HepG2 (cell line): Measurements from ENCODE around the gene ALDH1A2.

Experiments
- ARHGAP35 ChIP-seq: sonication (generic); formaldehyde crosslinking; IDR thresholded peaks from 2 replicates; pipeline ENCODE4 v1.9.0; 2022; ENCODE audit warnings: mild to moderate bottlenecking, inconsistent platforms, moderate library complexity, missing genetic modification reagents, borderline replicate concordance
- POLR2A ChIP-seq, 2 experiments: IDR thresholded peaks; 2 replicates each; pipeline ENCODE4 v1.6.1; 2011; ENCODE audit warnings: low read depth in 2 of 2, low read length in 2 of 2, mild to moderate bottlenecking in 1 of 2, moderate library complexity in 1 of 2; ENCODE audit not compliant: insufficient read depth in 1 of 2
- RFX5 ChIP-seq: IDR thresholded peaks from 2 replicates; pipeline ENCODE4 v1.6.1; 2011; ENCODE audit warnings: low read depth, low read length, improper control_type of control experiment
- U2AF1 ChIP-seq: fragments of 200-400 bp; formaldehyde crosslinking; optimal IDR thresholded peaks from 2 replicates; pipeline ENCODE3; 2017; ENCODE audit warnings: mild to moderate bottlenecking, low read depth, low read length
- ZMYM3 ChIP-seq: sonication (generic); formaldehyde crosslinking; IDR thresholded peaks from 2 replicates; pipeline ENCODE4 v1.5.1; 2020; ENCODE audit warnings: mild to moderate bottlenecking, missing genetic modification reagents
- ZNF335 ChIP-seq: sonication (generic); formaldehyde crosslinking; IDR thresholded peaks from 2 replicates; pipeline ENCODE4 v1.4.0; 2020; ENCODE audit warnings: missing genetic modification reagents
- TF ChIP-seq, protein P1 (sequence below): sonication (generic); formaldehyde crosslinking; IDR thresholded peaks from 2 replicates; pipeline ENCODE4 v1.5.0; 2020; ENCODE audit warnings: mild to moderate bottlenecking, missing genetic modification reagents
- TF ChIP-seq, protein P2 (sequence below), 2 experiments: sonication (generic) in 1 of 2; formaldehyde crosslinking in 1 of 2; IDR thresholded peaks; 2 replicates each; pipeline versions ENCODE4 v1.5.1 to v1.6.1; 2011 to 2020; ENCODE audit warnings: borderline replicate concordance in 1 of 2, low read depth in 1 of 2, low read length in 1 of 2, mild to moderate bottlenecking in 1 of 2, missing genetic modification reagents in 1 of 2, moderate library complexity in 1 of 2
- TF ChIP-seq, protein P3 (sequence below): sonication (generic); formaldehyde crosslinking; IDR thresholded peaks from 2 replicates; pipeline ENCODE4 v1.4.0; 2020; ENCODE audit warnings: missing genetic modification reagents, mild to moderate bottlenecking, borderline replicate concordance
- TF ChIP-seq, protein P4 (sequence below): sonication (generic); formaldehyde crosslinking; IDR thresholded peaks from 2 replicates; pipeline ENCODE4 v1.8.0; 2022; ENCODE audit warnings: mild to moderate bottlenecking, missing genetic modification reagents; ENCODE audit not compliant: insufficient replicate concordance
- TF ChIP-seq, protein P5 (sequence below): sonication (generic); formaldehyde crosslinking; IDR thresholded peaks from 2 replicates; pipeline ENCODE4 v1.5.0; 2020; ENCODE audit warnings: mild to moderate bottlenecking, missing genetic modification reagents, moderate library complexity

DNA sequence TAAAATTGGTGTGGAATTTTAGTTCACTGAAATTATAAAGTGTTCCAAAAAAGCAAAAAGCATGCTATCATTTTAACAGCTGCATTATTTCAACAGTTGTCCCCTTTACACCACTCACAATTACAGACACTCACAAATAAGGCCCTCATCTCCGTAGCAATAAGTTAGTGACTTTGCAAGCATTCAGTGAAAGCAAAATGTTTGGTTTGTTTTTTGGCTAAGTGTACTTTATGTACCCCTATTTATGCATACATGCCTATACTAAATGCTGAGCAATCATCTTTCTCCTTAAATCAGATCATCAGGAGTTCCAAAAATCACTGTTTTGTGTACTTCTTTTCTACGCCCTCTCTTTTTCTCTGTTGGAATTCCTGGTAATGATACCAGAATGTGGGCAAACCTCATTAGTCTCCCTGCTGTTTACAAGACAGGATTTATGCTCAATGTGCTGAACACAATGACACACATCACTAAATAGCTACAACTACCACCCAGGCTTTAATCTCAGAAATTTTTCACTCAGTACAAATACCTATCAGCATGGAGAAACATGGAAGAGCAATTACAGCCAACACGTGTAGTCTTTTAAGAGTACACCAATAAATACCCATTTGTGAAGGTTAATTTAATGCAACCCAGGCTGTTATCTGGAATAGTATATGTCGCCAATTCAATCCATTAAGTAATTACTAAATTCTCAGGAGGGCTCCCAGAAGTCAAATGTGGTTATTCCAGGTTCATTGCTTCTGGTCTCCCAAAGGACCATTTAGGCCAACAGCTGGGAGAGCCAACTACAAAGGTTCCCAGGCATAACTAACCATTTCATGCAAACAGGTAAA lies 12.0 kb downstream of the ALDH1A2 start:
- TF ChIP-seq, protein P1, sequence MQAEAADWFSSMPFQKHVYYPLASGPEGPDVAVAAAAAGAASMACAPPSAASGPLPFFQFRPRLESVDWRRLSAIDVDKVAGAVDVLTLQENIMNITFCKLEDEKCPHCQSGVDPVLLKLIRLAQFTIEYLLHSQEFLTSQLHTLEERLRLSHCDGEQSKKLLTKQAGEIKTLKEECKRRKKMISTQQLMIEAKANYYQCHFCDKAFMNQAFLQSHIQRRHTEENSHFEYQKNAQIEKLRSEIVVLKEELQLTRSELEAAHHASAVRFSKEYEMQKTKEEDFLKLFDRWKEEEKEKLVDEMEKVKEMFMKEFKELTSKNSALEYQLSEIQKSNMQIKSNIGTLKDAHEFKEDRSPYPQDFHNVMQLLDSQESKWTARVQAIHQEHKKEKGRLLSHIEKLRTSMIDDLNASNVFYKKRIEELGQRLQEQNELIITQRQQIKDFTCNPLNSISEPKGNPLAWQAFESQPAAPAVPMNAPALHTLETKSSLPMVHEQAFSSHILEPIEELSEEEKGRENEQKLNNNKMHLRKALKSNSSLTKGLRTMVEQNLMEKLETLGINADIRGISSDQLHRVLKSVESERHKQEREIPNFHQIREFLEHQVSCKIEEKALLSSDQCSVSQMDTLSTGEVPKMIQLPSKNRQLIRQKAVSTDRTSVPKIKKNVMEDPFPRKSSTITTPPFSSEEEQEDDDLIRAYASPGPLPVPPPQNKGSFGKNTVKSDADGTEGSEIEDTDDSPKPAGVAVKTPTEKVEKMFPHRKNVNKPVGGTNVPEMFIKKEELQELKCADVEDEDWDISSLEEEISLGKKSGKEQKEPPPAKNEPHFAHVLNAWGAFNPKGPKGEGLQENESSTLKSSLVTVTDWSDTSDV (CRISPR knock-in tag) = no peak
- no peak for TF ChIP-seq RFX5
- TF ChIP-seq POLR2A (IDR thresholded peaks at IDR 0.05; ENCODE audit: insufficient read depth in 1 of 2, low read depth in 2 of 2, low read length in 2 of 2) = no peak
- TF ChIP-seq, protein P2, sequence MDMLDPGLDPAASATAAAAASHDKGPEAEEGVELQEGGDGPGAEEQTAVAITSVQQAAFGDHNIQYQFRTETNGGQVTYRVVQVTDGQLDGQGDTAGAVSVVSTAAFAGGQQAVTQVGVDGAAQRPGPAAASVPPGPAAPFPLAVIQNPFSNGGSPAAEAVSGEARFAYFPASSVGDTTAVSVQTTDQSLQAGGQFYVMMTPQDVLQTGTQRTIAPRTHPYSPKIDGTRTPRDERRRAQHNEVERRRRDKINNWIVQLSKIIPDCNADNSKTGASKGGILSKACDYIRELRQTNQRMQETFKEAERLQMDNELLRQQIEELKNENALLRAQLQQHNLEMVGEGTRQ (IDR thresholded peaks at IDR 0.05; ENCODE audit: low read depth, low read length) = no peak
- TF ChIP-seq, protein P2 (CRISPR knock-in tag; IDR thresholded peaks at IDR 0.05; ENCODE audit: borderline replicate concordance) = no peak
- TF ChIP-seq, protein P3, sequence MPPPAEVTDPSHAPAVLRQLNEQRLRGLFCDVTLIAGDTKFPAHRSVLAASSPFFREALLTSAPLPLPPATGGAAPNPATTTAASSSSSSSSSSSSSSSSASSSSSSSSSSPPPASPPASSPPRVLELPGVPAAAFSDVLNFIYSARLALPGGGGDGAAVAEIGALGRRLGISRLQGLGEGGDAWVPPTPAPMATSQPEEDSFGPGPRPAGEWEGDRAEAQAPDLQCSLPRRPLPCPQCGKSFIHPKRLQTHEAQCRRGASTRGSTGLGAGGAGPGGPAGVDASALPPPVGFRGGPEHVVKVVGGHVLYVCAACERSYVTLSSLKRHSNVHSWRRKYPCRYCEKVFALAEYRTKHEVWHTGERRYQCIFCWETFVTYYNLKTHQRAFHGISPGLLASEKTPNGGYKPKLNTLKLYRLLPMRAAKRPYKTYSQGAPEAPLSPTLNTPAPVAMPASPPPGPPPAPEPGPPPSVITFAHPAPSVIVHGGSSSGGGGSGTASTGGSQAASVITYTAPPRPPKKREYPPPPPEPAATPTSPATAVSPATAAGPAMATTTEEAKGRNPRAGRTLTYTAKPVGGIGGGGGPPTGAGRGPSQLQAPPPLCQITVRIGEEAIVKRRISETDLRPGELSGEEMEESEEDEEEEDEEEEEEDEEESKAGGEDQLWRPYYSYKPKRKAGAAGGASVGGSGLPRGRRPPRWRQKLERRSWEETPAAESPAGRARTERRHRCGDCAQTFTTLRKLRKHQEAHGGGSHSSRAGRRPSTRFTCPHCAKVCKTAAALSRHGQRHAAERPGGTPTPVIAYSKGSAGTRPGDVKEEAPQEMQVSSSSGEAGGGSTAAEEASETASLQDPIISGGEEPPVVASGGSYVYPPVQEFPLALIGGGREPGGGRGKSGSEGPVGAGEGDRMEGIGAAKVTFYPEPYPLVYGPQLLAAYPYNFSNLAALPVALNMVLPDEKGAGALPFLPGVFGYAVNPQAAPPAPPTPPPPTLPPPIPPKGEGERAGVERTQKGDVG (CRISPR knock-in tag) = no peak
- TF ChIP-seq, protein P4, sequence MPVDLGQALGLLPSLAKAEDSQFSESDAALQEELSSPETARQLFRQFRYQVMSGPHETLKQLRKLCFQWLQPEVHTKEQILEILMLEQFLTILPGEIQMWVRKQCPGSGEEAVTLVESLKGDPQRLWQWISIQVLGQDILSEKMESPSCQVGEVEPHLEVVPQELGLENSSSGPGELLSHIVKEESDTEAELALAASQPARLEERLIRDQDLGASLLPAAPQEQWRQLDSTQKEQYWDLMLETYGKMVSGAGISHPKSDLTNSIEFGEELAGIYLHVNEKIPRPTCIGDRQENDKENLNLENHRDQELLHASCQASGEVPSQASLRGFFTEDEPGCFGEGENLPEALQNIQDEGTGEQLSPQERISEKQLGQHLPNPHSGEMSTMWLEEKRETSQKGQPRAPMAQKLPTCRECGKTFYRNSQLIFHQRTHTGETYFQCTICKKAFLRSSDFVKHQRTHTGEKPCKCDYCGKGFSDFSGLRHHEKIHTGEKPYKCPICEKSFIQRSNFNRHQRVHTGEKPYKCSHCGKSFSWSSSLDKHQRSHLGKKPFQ (CRISPR knock-in tag) = no peak
- TF ChIP-seq ZMYM3 (CRISPR knock-in tag) = no peak
- TF ChIP-seq ARHGAP35 (CRISPR knock-in tag) = no peak
- no peak for TF ChIP-seq U2AF1
- no peak for TF ChIP-seq ZNF335 (CRISPR knock-in tag)
- TF ChIP-seq, protein P5, sequence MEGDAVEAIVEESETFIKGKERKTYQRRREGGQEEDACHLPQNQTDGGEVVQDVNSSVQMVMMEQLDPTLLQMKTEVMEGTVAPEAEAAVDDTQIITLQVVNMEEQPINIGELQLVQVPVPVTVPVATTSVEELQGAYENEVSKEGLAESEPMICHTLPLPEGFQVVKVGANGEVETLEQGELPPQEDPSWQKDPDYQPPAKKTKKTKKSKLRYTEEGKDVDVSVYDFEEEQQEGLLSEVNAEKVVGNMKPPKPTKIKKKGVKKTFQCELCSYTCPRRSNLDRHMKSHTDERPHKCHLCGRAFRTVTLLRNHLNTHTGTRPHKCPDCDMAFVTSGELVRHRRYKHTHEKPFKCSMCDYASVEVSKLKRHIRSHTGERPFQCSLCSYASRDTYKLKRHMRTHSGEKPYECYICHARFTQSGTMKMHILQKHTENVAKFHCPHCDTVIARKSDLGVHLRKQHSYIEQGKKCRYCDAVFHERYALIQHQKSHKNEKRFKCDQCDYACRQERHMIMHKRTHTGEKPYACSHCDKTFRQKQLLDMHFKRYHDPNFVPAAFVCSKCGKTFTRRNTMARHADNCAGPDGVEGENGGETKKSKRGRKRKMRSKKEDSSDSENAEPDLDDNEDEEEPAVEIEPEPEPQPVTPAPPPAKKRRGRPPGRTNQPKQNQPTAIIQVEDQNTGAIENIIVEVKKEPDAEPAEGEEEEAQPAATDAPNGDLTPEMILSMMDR = no peak
